ENCODE results near the gene RHOT2.
"Not testable (repeated sequence)": the region's sequence is repeated elsewhere in the genome, so short reads cannot be mapped to it uniquely, and the experiment has no call there.

- peak; percentile 48 for TF ChIP-seq CTCF (conservative IDR thresholded peaks at IDR 0.05)
- not testable (repeated sequence) for TF ChIP-seq ZFX (IDR thresholded peaks at IDR 0.05)
Measured at GRCh38 chr16:712740-713250, 44.9 kb downstream of the RHOT2 start.
